CD4-positive, alpha-beta T cell (primary cell): ENCODE data around the gene RAB3GAP1. TPM values are rescaled to one million over a fixed set of nuclear protein-coding genes. Genes with fewer than 3 reads are reported as not detected.

ENCODE experiments used
- ATAC-seq: fragments of 200-7000 bp; cut with Tn5 transposase; one replicate; pipeline ENCODE4 v1.10.0; 2022; ENCODE audit warnings: mild to moderate bottlenecking; ENCODE audit not compliant: poor library complexity
- CTCF ChIA-PET: fragments of 350-600 bp; sonication (Branson Sonifier 250); formaldehyde crosslinking; loops from one replicate; lab custom pipeline; 2021; ENCODE audit warnings: antibody characterized with exemption, inconsistent platforms; lab: Charles Lee
- POLR2A ChIA-PET: fragments of 350-600 bp; sonication (Branson Sonifier 250); formaldehyde crosslinking; loops from one replicate; lab custom pipeline; 2021; ENCODE audit warnings: antibody characterized with exemption, inconsistent platforms; lab: Charles Lee
- DNase-seq, 14 experiments: peaks; one replicate each; pipeline ENCODE4 v3.0.0-alpha.2; 2013 to 2020; ENCODE audit warnings: mixed read lengths in 2 of 14
- H3K27ac ChIP-seq, 2 donors: one replicate each; pipeline versions ENCODE4 v1.5.1 to v1.7.0; 2013; ENCODE audit warnings: low read length in 2 of 2, low read depth in 1 of 2, mild to moderate bottlenecking in 1 of 2
- H3K27me3 ChIP-seq, 2 experiments: 1 replicate in 1 of 2; 2 replicates in 1 of 2; pipeline versions ENCODE4 v1.6.1 to v1.7.0; 2013; ENCODE audit warnings: low read length in 2 of 2, control low read depth in 1 of 2, mild to moderate bottlenecking in 1 of 2, moderate library complexity in 1 of 2; ENCODE audit not compliant: insufficient read depth in 2 of 2, control insufficient read depth in 1 of 2
- H3K36me3 ChIP-seq: one replicate; pipeline ENCODE4 v1.6.1; 2013; ENCODE audit warnings: low read length, control low read depth; ENCODE audit not compliant: insufficient read depth
- H3K4me1 ChIP-seq: one replicate; pipeline ENCODE4 v1.6.1; 2013; ENCODE audit warnings: low read length, control low read depth; ENCODE audit not compliant: insufficient read depth
- H3K4me3 ChIP-seq: one replicate; pipeline ENCODE4 v1.5.1; 2013; ENCODE audit warnings: mild to moderate bottlenecking, low read length, moderate library complexity
- H3K9me3 ChIP-seq, 2 experiments: 1 replicate in 1 of 2; 2 replicates in 1 of 2; pipeline versions ENCODE4 v1.6.1 to v1.7.0; 2013; ENCODE audit warnings: low read length in 2 of 2, mild to moderate bottlenecking in 2 of 2, control low read depth in 1 of 2, moderate library complexity in 1 of 2; ENCODE audit not compliant: control insufficient read depth in 1 of 2, insufficient read depth in 1 of 2
- H3K27ac Mint-ChIP-seq: one replicate; pipeline ENCODE4 v1.8.0; 2020; ENCODE audit warnings: mixed read lengths
- H3K27me3 Mint-ChIP-seq: one replicate; pipeline ENCODE4 v1.8.0; 2021; ENCODE audit warnings: mixed read lengths
- H3K36me3 Mint-ChIP-seq: one replicate; pipeline ENCODE4 v1.8.0; 2021; ENCODE audit warnings: low read depth, mixed read lengths
- H3K4me1 Mint-ChIP-seq: one replicate; pipeline ENCODE4 v1.8.0; 2021; ENCODE audit warnings: low read depth, mixed read lengths
- H3K4me3 Mint-ChIP-seq: one replicate; pipeline ENCODE4 v1.8.0; 2020; ENCODE audit warnings: mild to moderate bottlenecking, mixed read lengths
- H3K9me3 Mint-ChIP-seq: one replicate; pipeline ENCODE4 v1.8.0; 2020; ENCODE audit warnings: mixed read lengths
- CTCF ChIP-seq: fragments of 200-600 bp; IDR thresholded peaks from one replicate; pipeline ENCODE4 v1.8.0; 2022; ENCODE audit warnings: antibody characterized with exemption, mild to moderate bottlenecking
- intact Hi-C, 2 experiments: fragments of 100-400 bp; cut with DNase I in 1 of 2; cut with micrococcal nuclease in 1 of 2; formaldehyde crosslinking; loops; one replicate each; pipeline versions ENCODE4 v1.15.1 to v1.9.0; 2023 to 2025; cut with DNase I, micrococcal nuclease
- total RNA-seq, 174 experiments: library from RNA in 2 of 174; stranded (reverse) in 2 of 174; gene quantifications; one replicate each; pipeline ENCODE4 v1.2.3 and lab custom pipeline; 2021 to 2026

The RAB3GAP1 gene
- total RNA-seq, 2 experiments from 2014 or later = 35.9 to 37.0 TPM

GRCh38 chr2:135022952-135023880 lies 28.9 kb upstream of the RAB3GAP1 start:
- Histone ChIP-seq H3K27ac (no peak overlapping the region), H3K36me3 (no peaks in the 10 kb centered on the region), H3K27me3 (peaks cover 0 to 2% of the 10 kb centered on the region in 2 experiments), H3K4me1 (no peaks in the 10 kb centered on the region), H3K9me3 (no peaks in the 10 kb centered on the region), H3K4me3 (no peak overlapping the region)
- POLR2A ChIA-PET = no interaction called here
- Mint-ChIP-seq H3K27ac (no peak overlapping the region), H3K4me3 (no peak overlapping the region), H3K36me3 (no peaks in the 10 kb centered on the region), H3K27me3 (no peaks in the 10 kb centered on the region), H3K4me1 (no peaks in the 10 kb centered on the region), H3K9me3 (no peaks in the 10 kb centered on the region)
- ATAC-seq = no peak
- no peak for DNase-seq
- TF ChIP-seq CTCF = no peak
- CTCF ChIA-PET = no interaction called here
- intact Hi-C loops = no loop called here

DNA sequence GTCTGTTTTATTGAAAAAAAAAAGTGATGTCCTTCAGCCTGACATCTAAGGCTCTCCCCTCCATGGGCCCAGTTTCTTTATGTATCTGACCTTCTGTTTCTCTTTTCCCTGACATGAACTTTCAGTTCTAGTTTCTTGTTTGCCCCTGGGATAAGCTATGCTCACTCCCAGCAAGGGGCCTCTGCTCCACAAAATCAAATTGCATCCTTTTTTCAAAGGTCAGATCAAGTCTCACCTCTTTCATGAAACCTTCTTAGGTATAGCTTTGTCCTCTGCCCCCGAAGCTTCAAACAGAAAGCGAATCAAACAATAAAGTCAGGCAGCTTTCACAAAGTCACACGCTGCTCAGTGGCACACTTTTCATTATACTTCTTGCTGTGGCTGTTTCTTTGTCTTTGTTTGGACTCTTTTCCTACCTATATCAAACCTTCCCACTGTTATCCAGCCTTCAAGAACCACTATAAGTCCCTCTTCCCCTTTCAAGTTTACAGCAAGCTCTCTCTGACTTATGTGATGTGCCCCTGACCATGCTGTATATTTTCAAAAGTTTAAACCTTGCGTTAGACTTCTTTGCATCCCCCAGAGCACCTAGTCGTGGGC lies 28.1 kb upstream of the RAB3GAP1 start:
- no peaks in the 10 kb centered on the region for H3K27me3 Mint-ChIP-seq
- ATAC-seq (no peak), DNase-seq (no peak)
- ChIA-PET POLR2A (no interaction called here), CTCF (no interaction called here)
- intact Hi-C loops = no loop called here
- no peak overlapping the region for H3K27ac ChIP-seq
- no peak overlapping the region for H3K27ac Mint-ChIP-seq
- H3K4me1 Mint-ChIP-seq = no peaks in the 10 kb centered on the region
- no peaks in the 10 kb centered on the region for H3K9me3 Mint-ChIP-seq
- H3K4me3 ChIP-seq = no peak overlapping the region
- no peak for TF ChIP-seq CTCF
- H3K9me3 ChIP-seq = no peaks in the 10 kb centered on the region
- H3K4me1 ChIP-seq = no peaks in the 10 kb centered on the region
- no peak overlapping the region for H3K4me3 Mint-ChIP-seq
- no peaks in the 10 kb centered on the region for H3K36me3 Mint-ChIP-seq
- H3K27me3 ChIP-seq = peaks cover 0 to 2% of the 10 kb centered on the region in 2 experiments
- H3K36me3 ChIP-seq = no peaks in the 10 kb centered on the region

DNA sequence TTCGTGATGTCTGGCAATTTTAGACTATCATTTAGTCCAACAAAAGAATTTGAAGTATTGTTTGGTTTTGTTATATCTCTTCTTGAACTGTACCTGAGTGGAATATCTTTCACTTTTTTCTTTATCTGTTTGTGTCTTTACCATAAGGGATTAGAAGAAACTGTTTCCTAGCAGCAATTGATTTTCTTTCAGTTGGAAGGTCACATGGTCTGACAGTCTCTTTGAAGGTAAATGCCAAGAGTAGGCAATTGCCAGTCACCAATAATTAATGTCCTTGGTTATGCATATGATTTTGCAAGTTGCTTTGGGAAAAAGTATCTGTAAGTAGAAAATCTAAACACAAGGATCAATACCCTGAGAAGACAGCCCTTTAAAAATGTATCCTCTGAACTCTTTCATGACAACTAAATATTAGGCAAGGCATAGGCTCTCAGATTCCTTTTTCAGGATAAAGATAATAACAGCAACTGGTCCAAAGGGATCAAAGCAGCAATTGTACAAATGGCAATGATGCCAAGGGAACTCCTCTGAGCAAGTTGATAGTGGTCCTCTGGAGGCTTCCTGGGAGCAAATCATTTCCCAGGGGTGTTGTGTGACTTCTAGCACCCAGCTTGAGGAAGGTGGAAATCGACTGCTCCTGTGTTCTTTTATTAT lies 22.5 kb upstream of the RAB3GAP1 start:
- H3K9me3 Mint-ChIP-seq = no peaks in the 10 kb centered on the region
- Histone ChIP-seq H3K27ac (no peak overlapping the region), H3K9me3 (no peaks in the 10 kb centered on the region), H3K36me3 (no peaks in the 10 kb centered on the region), H3K4me1 (no peaks in the 10 kb centered on the region), H3K27me3 (peaks cover 0 to 2% of the 10 kb centered on the region in 2 experiments), H3K4me3 (no peak overlapping the region)
- H3K36me3 Mint-ChIP-seq = no peaks in the 10 kb centered on the region
- ATAC-seq (no peak), DNase-seq (no peak)
- intact Hi-C loops = no loop called here
- H3K4me3 Mint-ChIP-seq = no peak overlapping the region
- no peaks in the 10 kb centered on the region for H3K4me1 Mint-ChIP-seq
- ChIA-PET CTCF (no interaction called here), POLR2A (no interaction called here)
- no peak for TF ChIP-seq CTCF
- H3K27ac Mint-ChIP-seq = no peak overlapping the region
- H3K27me3 Mint-ChIP-seq = no peaks in the 10 kb centered on the region
